Left ventricle myocardium inferior (tissue), 1 donor: ENCODE data around the gene PISD. TPM values are rescaled to one million over a fixed set of nuclear protein-coding genes. Genes with fewer than 3 reads are reported as not detected.

ENCODE experiments used
- DNase-seq: peaks from one replicate; pipeline ENCODE4 v3.0.0-alpha.2; 2020
- H3K27ac ChIP-seq: fragments of 200-600 bp; replicated peaks from 2 replicates; pipeline ENCODE4 v1.8.0; 2021
- H3K27me3 ChIP-seq: fragments of 200-600 bp; 2 replicates; pipeline ENCODE4 v1.8.0; 2021; ENCODE audit warnings: low read depth
- H3K36me3 ChIP-seq: fragments of 200-600 bp; 2 replicates; pipeline ENCODE4 v1.8.0; 2021
- H3K4me1 ChIP-seq: fragments of 200-600 bp; 2 replicates; pipeline ENCODE4 v1.8.0; 2021
- H3K4me3 ChIP-seq: fragments of 200-600 bp; 2 replicates; pipeline ENCODE4 v1.8.0; 2021; ENCODE audit warnings: mild to moderate bottlenecking, moderate library complexity
- H3K9me3 ChIP-seq: fragments of 200-600 bp; replicated peaks from 2 replicates; pipeline ENCODE4 v1.8.0; 2021
- CTCF ChIP-seq: fragments of 200-600 bp; IDR thresholded peaks from 2 replicates; pipeline ENCODE4 v1.8.0; 2021; ENCODE audit warnings: antibody characterized with exemption, mild to moderate bottlenecking, borderline replicate concordance
- intact Hi-C: fragments of 100-400 bp; cut with micrococcal nuclease; formaldehyde crosslinking; loops from one replicate; pipeline ENCODE4 v1.11.0; 2022
- total RNA-seq: library from RNA; stranded (reverse); fragmentation: NEBNext Ultra II Directional; extraction: Animal tissue kit (Norgen Biotek cat#: 25700); gene quantifications from one replicate; pipeline ENCODE4 v1.2.1, GENCODE V29; 2021
- donor health status: DM: no; HTN: yes; CAD: no; lungs with severe emphysema.

The PISD gene
- total RNA-seq, 1 donor from 2014 or later = 18.1 TPM

GRCh38 chr22:31654408-31654807 is 7.6 kb downstream of the PISD start:
- peaks cover 2% of the 10 kb centered on the region for H3K36me3 ChIP-seq
- no peak for TF ChIP-seq CTCF
- H3K27me3 ChIP-seq = no peaks in the 10 kb centered on the region
- intact Hi-C loops = no loop called here
- DNase-seq = no peak
- peaks cover 9% of the 10 kb centered on the region for H3K4me1 ChIP-seq
- no peak overlapping the region for H3K4me3 ChIP-seq
- no peak overlapping the region for H3K27ac ChIP-seq
- no peaks in the 10 kb centered on the region for H3K9me3 ChIP-seq

GRCh38 chr22:31653944-31654343 is 8.1 kb downstream of the PISD start:
- no peak for DNase-seq
- no peaks in the 10 kb centered on the region for H3K9me3 ChIP-seq
- intact Hi-C loops = no loop called here
- H3K27me3 ChIP-seq = no peaks in the 10 kb centered on the region
- peaks cover 7% of the 10 kb centered on the region for H3K36me3 ChIP-seq
- H3K4me1 ChIP-seq = peaks cover 9% of the 10 kb centered on the region
- no peak for TF ChIP-seq CTCF
- no peak overlapping the region for H3K4me3 ChIP-seq
- H3K27ac ChIP-seq = no peak overlapping the region

GRCh38 chr22:31652911-31653684 is 8.9 kb downstream of the PISD start:
- intact Hi-C loops = no loop called here
- no peaks in the 10 kb centered on the region for H3K9me3 ChIP-seq
- peaks cover 12% of the 10 kb centered on the region for H3K36me3 ChIP-seq
- no peak for TF ChIP-seq CTCF
- peaks cover 9% of the 10 kb centered on the region for H3K4me1 ChIP-seq
- DNase-seq = no peak
- no peaks in the 10 kb centered on the region for H3K27me3 ChIP-seq
- H3K4me3 ChIP-seq = no peak overlapping the region
- no peak overlapping the region for H3K27ac ChIP-seq

GRCh38 chr22:31652088-31652487 is 9.9 kb downstream of the PISD start:
- no peak for DNase-seq
- no peak overlapping the region for H3K4me3 ChIP-seq
- intact Hi-C loops = no loop called here
- TF ChIP-seq CTCF = no peak
- peaks cover 9% of the 10 kb centered on the region for H3K4me1 ChIP-seq
- H3K27me3 ChIP-seq = no peaks in the 10 kb centered on the region
- no peak overlapping the region for H3K27ac ChIP-seq
- no peaks in the 10 kb centered on the region for H3K9me3 ChIP-seq
- peaks cover 22% of the 10 kb centered on the region for H3K36me3 ChIP-seq

- DNase-seq = no peak
- Histone ChIP-seq H3K36me3 (peaks cover 26% of the 10 kb centered on the region), H3K27me3 (no peaks in the 10 kb centered on the region), H3K27ac (no peak overlapping the region), H3K4me1 (peaks cover 9% of the 10 kb centered on the region), H3K4me3 (no peak overlapping the region), H3K9me3 (no peaks in the 10 kb centered on the region)
- no peak for TF ChIP-seq CTCF
- intact Hi-C loops = no loop called here
These were observed 10.4 kb downstream of the PISD start for GRCh38 chr22:31651664-31652063.
